Small intestine (tissue), 4 donors: Measurements from ENCODE around the gene TCTA. TPM values are rescaled to one million over a fixed set of nuclear protein-coding genes. Genes with fewer than 3 reads are reported as not detected.

Experiments
- polyA plus RNA-seq, 4 donors: library from polyadenylated mRNA; stranded (reverse) in 3 of 4; unstranded in 1 of 4; fragments of 200-250 nt in 3 of 4; fragments of 120-200 nt in 1 of 4; gene quantifications; one replicate each; pipeline versions ENCODE4 v1.2.1 to v1.2.3, GENCODE V29; 2013
- donor health status: healthy with polysubstance abuse.
- donor health status: Bipolar disorder and iron deficiency.
- donor health status: healthy.

TCTA gene
- polyA plus RNA-seq, 4 donors: 23.5 to 41.8 (median 32.2) TPM

Other genes with a start within 250 kb of the TCTA start
- 10 to 100 TPM; 13.0 to 24.2 (median 17.9) TPM for gene CCDC71, start 246.1 kb upstream of the TCTA start, polyA plus RNA-seq
- 10 to 100 TPM in 2 of 4 donors, 1 to 10 TPM in 2; 6.3 to 58.0 (median 13.8) TPM for gene KLHDC8B, start 240.8 kb upstream of the TCTA start, polyA plus RNA-seq
- 10 to 100 TPM in 1 of 4 donors, 1 to 10 TPM in 3; 4.5 to 11.1 (median 6.0) TPM for gene C3orf62, start 135.2 kb upstream of the TCTA start, polyA plus RNA-seq
- gene USP4, start 72.4 kb upstream of the TCTA start, polyA plus RNA-seq: 10 to 100 TPM; 21.3 to 44.8 (median 24.8) TPM
- 100 to 1,000 TPM; 183 to 419 (median 337) TPM for gene GPX1, start 54.1 kb upstream of the TCTA start, polyA plus RNA-seq
- 100 to 1,000 TPM; 309 to 371 (median 362) TPM for gene RHOA, start 447 bp upstream of the TCTA start, polyA plus RNA-seq
- gene AMT, start 10.1 kb downstream of the TCTA start, polyA plus RNA-seq: 10 to 100 TPM; 15.4 to 48.7 (median 27.4) TPM
- 10 to 100 TPM in 1 of 4 donors, 1 to 10 TPM in 3; 2.2 to 14.1 (median 5.4) TPM for gene NICN1, start 16.9 kb downstream of the TCTA start, polyA plus RNA-seq
- gene DAG1, start 57.8 kb downstream of the TCTA start, polyA plus RNA-seq: 10 to 100 TPM in 2 of 4 donors, 1 to 10 TPM in 2; 3.8 to 42.6 (median 23.8) TPM
- under 1 TPM in 3 of 4 donors, not detected in 1; under 0.01 to 0.69 (median 0.64) TPM for gene BSN, start 142.1 kb downstream of the TCTA start, polyA plus RNA-seq